Panc1 (cell line): ENCODE measurements around the gene GRK1. TPM values are rescaled to one million over a fixed set of nuclear protein-coding genes. Genes with fewer than 3 reads are reported as not detected.

Source experiments
- ATAC-seq: fragments of 200-7000 bp; cut with Tn5 transposase; 2 replicates; pipeline ENCODE4 v1.9.1; 2020; ENCODE audit warnings: mild to moderate bottlenecking, moderate library complexity
- BruUV-seq: library from RNA; stranded (reverse); fragments of 400-500 nt; replicated peaks from 2 replicates; lab custom pipeline; 2021; lab: Mats Ljungman, UMichigan
- CTCF ChIA-PET: fragments of 300-600 bp; sonication (Branson Sonifier 250); formaldehyde crosslinking; loops from one replicate; lab custom pipeline; 2022; ENCODE audit warnings: antibody characterized with exemption; lab: Charles Lee
- POLR2A ChIA-PET: fragments of 300-600 bp; sonication (Branson Sonifier 250); formaldehyde crosslinking; loops from one replicate; lab custom pipeline; 2022; ENCODE audit warnings: antibody characterized with exemption; lab: Charles Lee
- DNase-seq: peaks from one replicate; pipeline ENCODE4 v3.0.0-alpha.2; 2010; ENCODE audit warnings: low read depth, low spot score
- H3K27ac ChIP-seq: 2 replicates; pipeline ENCODE4 v1.5.1; 2011; ENCODE audit warnings: mild to moderate bottlenecking, low read length, inconsistent platforms
- H3K27me3 ChIP-seq: fragments of 200-500 bp; sonication (Bioruptor generic); 2 replicates; pipeline ENCODE4 v1.6.0; 2014; ENCODE audit warnings: low read length, inconsistent platforms; ENCODE audit not compliant: control insufficient read depth, insufficient read depth
- H3K36me3 ChIP-seq: fragments of 200-500 bp; sonication (Bioruptor generic); 2 replicates; pipeline ENCODE4 v1.5.1; 2014; ENCODE audit warnings: inconsistent platforms, mild to moderate bottlenecking, low read length, moderate library complexity; ENCODE audit not compliant: control insufficient read depth, insufficient read depth
- H3K4me1 ChIP-seq: 2 replicates; pipeline ENCODE4 v1.5.1; 2011; ENCODE audit warnings: inconsistent platforms, mild to moderate bottlenecking, low read length, moderate library complexity; ENCODE audit not compliant: control insufficient read depth, insufficient read depth
- H3K4me3 ChIP-seq, 2 experiments: 2 replicates each; pipeline ENCODE4 v1.5.1; 2011 to 2012; ENCODE audit warnings: low read depth in 2 of 2, low read length in 2 of 2, mild to moderate bottlenecking in 2 of 2, inconsistent platforms in 1 of 2, moderate library complexity in 1 of 2
- H3K9me3 ChIP-seq: fragments of 200-500 bp; sonication (Bioruptor generic); 2 replicates; pipeline ENCODE4 v1.5.1; 2014; ENCODE audit warnings: low read depth, mild to moderate bottlenecking, inconsistent platforms, low read length, moderate library complexity; ENCODE audit not compliant: control insufficient read depth, insufficient read depth
- CTCF ChIP-seq: fragments of 450-650 bp; IDR thresholded peaks from 2 replicates; pipeline ENCODE4 v1.5.1; 2017; ENCODE audit warnings: mild to moderate bottlenecking
- POLR2AphosphoS5 ChIP-seq: IDR thresholded peaks from 2 replicates; pipeline ENCODE4 v1.6.1; 2012; ENCODE audit warnings: mild to moderate bottlenecking, low read depth, low read length, moderate library complexity
- REST ChIP-seq, 2 experiments: IDR thresholded peaks; 2 replicates each; pipeline ENCODE4 v1.6.1; 2011 to 2012; ENCODE audit warnings: low read depth in 2 of 2, control low read depth in 1 of 2, low read length in 1 of 2, mild to moderate bottlenecking in 1 of 2, moderate library complexity in 1 of 2; ENCODE audit not compliant: insufficient read depth in 1 of 2
- SIN3A ChIP-seq: IDR thresholded peaks from 2 replicates; pipeline ENCODE4 v1.6.1; 2012; ENCODE audit warnings: low read depth, mild to moderate bottlenecking, low read length, moderate library complexity, borderline replicate concordance; ENCODE audit not compliant: insufficient read depth
- TCF7L2 ChIP-seq: IDR thresholded peaks from 2 replicates; pipeline ENCODE4 v1.6.1; 2011; ENCODE audit warnings: mild to moderate bottlenecking, low read depth, low read length, inconsistent platforms
- in situ Hi-C: cut with HindIII; loops from 2 replicates; pipeline ENCODE4 v1.10.0; 2016; ENCODE audit warnings: low sequenced_read_pairs, low pct_unique_long_range_greater_than_20kb
- intact Hi-C: fragments of 100-400 bp; cut with micrococcal nuclease; formaldehyde crosslinking; loops from one replicate; pipeline ENCODE4 v1.10.0; 2022; ENCODE audit not compliant: unreplicated experiment
- total RNA-seq: library from RNA; stranded (reverse); gene quantifications from one replicate; pipeline ENCODE4 v1.2.1, GENCODE V29; 2021; ENCODE audit not compliant: unreplicated experiment

The GRK1 gene
- total RNA-seq, 1 experiment from 2014 or later, result 1.8 TPM

DNA sequence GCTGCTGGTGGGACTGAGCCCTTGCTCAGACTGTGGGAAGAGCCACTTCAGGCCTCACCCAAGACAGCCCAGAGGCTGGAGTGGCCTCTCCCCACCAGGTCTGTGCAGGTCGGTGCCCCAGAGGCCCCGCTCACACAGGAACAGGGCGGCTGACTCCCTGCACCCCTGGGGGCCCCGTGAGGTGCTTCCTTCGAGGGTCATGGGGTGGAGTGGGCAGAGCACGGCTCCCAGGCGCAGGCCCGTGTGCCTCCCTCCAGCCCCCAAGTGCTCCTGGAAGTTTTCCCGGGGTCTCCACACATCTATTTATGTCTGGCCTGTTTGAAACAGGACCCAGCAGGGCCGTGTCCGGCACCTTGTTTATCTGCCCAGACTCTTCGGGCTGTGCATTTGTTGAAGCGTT is 82.5 kb downstream of the GRK1 start:
- H3K27ac ChIP-seq, result no peak overlapping the region
- intact Hi-C loops, result no loop called here
- no peak for DNase-seq
- no peak overlapping the region for H3K4me3 ChIP-seq
- H3K9me3 ChIP-seq, result no peaks in the 10 kb centered on the region
- no peak for ATAC-seq
- no peaks in the 10 kb centered on the region for H3K27me3 ChIP-seq
- BruUV-seq, result no TSS peak
- in situ Hi-C loops, result no loop called here
- POLR2A ChIA-PET, result no interaction called here
- CTCF ChIA-PET, result no interaction called here
- H3K36me3 ChIP-seq, result no peaks in the 10 kb centered on the region
- H3K4me1 ChIP-seq, result no peaks in the 10 kb centered on the region
- TF ChIP-seq TCF7L2, result no peak
- TF ChIP-seq CTCF, result no peak
- TF ChIP-seq SIN3A, result no peak
- no peak for TF ChIP-seq REST (IDR thresholded peaks at IDR 0.05; ENCODE audit: insufficient read depth in 1 of 2, low read depth in 2 of 2, low read length in 1 of 2)

DNA sequence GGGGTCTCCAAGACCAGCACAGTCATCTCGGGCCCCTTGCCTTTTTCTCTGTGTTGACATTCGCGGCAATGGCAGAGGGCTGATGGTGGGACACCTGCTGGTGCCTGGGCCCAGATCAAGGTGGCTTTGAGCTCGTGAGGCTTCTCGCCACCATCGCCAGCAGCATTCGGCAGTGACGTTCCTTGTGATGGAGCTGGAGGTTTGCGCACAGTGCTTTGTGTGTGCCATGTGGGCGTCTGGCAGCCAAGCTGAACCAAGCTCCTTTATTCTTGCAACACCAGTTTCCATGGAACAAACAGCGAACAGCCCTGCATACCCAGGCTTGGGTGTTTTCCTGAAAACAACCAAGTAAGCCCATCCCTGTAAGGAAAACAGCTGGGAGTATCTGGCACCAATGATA is 82.9 kb downstream of the GRK1 start:
- no peak for DNase-seq
- H3K36me3 ChIP-seq, result no peaks in the 10 kb centered on the region
- in situ Hi-C loops, result no loop called here
- no peaks in the 10 kb centered on the region for H3K4me1 ChIP-seq
- TF ChIP-seq CTCF, result no peak
- no peak for TF ChIP-seq REST (IDR thresholded peaks at IDR 0.05; ENCODE audit: insufficient read depth in 1 of 2, low read depth in 2 of 2, low read length in 1 of 2)
- TF ChIP-seq SIN3A, result no peak
- no peak for TF ChIP-seq POLR2AphosphoS5
- H3K27ac ChIP-seq, result no peak overlapping the region
- intact Hi-C loops, result no loop called here
- no TSS peak for BruUV-seq
- H3K4me3 ChIP-seq, result no peak overlapping the region
- POLR2A ChIA-PET, result interaction anchor here (0.6 kb wide), 1 partner anchor 9 kb away, joined by 4 read pairs; no protein-coding TSS in a partner anchor
- no peak for ATAC-seq
- no peaks in the 10 kb centered on the region for H3K27me3 ChIP-seq
- H3K9me3 ChIP-seq, result no peaks in the 10 kb centered on the region
- CTCF ChIA-PET, result no interaction called here
